DND-41 (cell line): Measurements from ENCODE around the gene PRTN3.

Experiments used
- CTCF ChIP-seq: IDR thresholded peaks from 2 replicates; pipeline ENCODE4 v1.5.1; 2012; ENCODE audit warnings: borderline replicate concordance, low read length, moderate library complexity, mild to moderate bottlenecking; ENCODE audit not compliant: poor library complexity, severe bottlenecking; ENCODE audit errors: extremely low read depth
- EZH2 ChIP-seq: IDR thresholded peaks from 3 replicates; pipeline ENCODE4 v1.6.1; 2012; ENCODE audit warnings: borderline replicate concordance, low read depth, mild to moderate bottlenecking, moderate library complexity, low read length, inconsistent platforms; ENCODE audit not compliant: severe bottlenecking

DNA sequence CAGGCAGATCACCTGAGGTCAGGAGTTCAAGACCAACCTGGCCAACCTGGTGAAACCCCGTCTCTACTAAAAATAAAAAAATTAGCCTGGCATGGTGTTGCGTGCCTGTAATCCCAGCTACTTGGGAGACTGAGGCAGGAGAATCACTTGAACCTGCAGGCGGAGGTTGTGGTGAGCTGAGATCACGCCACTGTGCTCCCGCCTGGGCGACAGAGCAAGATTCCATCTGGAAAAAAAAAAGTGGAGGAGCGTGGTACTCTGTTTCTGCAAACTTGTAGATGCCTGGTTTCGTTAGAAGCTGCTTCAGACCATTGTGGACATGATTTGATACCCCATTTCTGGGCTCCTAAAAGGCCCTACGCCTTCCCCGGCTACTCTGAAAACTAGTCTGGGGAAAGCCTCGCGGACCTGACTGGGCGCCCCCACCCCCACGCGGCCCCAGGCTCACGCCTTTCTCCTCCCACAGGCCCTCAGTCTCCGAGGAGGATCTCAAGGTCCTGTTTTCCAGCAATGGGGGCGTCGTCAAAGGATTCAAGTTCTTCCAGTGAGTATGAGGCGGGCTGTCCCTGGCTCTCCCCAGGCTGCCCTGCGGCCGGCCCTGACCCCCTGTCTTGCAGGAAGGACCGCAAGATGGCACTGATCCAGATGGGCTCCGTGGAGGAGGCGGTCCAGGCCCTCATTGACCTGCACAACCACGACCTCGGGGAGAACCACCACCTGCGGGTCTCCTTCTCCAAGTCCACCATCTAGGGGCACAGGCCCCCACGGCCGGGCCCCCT, 30.5 kb upstream of the PRTN3 start:
- TF ChIP-seq CTCF, result no peak
- no peak for TF ChIP-seq EZH2
